ENCODE measurements around the gene HNF1A. TPM values are rescaled to one million over a fixed set of nuclear protein-coding genes. Genes with fewer than 3 reads are reported as not detected.

Gene HNF1A
- total and polyA plus RNA-seq, 7 donors: under 0.01 to 13.2 (median 6.1) TPM; not detected in 1

DNA sequence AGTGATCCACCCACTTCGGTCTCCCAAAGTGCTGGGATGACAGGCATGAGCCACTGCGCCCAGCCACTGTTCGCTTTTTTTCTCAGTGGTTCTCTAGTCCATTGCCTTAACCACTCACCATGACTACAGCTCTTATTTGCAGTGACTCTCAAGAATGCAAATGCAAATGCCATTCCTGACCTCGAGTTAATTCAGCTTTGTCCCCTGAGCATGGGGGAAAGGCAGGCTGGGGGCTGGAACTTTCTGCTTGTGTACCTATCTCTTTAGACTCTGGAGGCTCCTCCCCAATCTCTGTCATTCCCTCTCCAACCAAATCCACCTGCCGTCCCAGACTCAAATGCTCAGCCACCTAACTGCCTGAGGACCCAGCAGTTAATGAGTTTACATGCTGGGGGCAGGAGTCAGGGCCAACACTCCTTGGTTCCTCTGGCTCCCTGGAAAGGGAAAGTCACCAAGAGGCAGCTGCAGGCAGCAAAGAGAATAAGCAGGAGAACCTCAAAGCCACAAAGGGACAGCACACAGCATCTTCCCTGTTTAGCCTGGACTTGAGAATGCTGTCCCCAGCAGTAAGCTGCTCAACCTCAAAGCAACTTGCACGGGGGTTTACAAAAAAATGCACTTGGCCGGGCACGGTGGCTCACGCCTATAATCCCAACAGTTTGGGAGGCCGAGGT is 5.3 kb upstream of the HNF1A start:
- H3K27ac ChIP-seq: no peak overlapping the region
- 34 to 61% methylated on average over 10 of the region's 10 CpGs for WGBS, 2 donors
- no peaks in the 10 kb centered on the region for H3K36me3 ChIP-seq
- no peaks in the 10 kb centered on the region for H3K9me3 ChIP-seq
- H3K4me1 ChIP-seq: peaks cover 0 to 5% (median 3%) of the 10 kb centered on the region in 4 donors
- no peak overlapping the region for H3K4me3 ChIP-seq
- no peak for DNase-seq
- intact Hi-C loops (cut with DNase I): loop anchor here (2.0 to 10.0 kb wide), 2 partner anchors 258 to 390 kb away; partner anchors contain the start of gene UNC119B
- TF ChIP-seq POLR2AphosphoS5 (IDR thresholded peaks at IDR 0.05): no peak
- no peak for TF ChIP-seq POLR2A (IDR thresholded peaks at IDR 0.05)
- TF ChIP-seq, protein P1, sequence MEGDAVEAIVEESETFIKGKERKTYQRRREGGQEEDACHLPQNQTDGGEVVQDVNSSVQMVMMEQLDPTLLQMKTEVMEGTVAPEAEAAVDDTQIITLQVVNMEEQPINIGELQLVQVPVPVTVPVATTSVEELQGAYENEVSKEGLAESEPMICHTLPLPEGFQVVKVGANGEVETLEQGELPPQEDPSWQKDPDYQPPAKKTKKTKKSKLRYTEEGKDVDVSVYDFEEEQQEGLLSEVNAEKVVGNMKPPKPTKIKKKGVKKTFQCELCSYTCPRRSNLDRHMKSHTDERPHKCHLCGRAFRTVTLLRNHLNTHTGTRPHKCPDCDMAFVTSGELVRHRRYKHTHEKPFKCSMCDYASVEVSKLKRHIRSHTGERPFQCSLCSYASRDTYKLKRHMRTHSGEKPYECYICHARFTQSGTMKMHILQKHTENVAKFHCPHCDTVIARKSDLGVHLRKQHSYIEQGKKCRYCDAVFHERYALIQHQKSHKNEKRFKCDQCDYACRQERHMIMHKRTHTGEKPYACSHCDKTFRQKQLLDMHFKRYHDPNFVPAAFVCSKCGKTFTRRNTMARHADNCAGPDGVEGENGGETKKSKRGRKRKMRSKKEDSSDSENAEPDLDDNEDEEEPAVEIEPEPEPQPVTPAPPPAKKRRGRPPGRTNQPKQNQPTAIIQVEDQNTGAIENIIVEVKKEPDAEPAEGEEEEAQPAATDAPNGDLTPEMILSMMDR (IDR thresholded peaks at IDR 0.05): no peak
- TF ChIP-seq EP300 (IDR thresholded peaks at IDR 0.05): no peak
- no peaks in the 10 kb centered on the region for H3K27me3 ChIP-seq

DNA sequence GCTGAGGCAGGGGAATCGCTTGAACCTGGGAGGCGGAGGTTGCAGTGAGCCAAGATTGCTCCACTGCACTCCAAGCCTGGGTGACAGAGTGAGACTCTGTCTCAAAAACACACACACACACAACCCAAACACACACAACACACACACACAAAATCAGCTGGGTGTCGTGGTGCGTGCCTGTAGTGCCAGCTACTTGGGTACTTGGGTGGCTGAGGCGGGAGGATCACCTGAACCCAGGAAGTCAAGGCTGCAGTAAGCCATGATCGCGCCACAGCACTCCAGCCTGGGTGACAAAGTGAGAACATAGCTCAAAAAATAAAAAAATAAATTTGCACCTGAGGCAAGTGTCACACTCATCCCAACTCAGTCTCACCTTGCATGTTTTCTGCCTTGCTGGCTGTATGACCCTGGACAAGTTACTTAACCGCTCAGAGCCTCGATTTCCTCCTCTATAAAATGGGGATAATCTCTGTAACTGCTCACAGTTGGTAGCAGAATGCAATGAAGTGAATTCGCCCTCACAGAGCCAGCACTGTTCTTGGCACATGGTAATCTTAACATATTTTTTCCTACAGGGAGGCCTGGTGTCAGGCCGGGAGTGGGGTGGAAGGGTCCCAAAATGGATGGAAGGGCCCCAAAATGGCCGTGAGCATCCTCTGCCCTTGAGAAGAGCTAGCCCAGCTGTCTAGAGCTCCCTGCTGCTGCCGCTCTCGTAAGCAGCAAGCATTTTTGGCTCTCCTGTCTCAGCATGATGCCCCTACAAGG is 630 bp upstream of the HNF1A start:
- Histone ChIP-seq H3K4me3 (no peak overlapping the region), H3K4me1 (peaks cover 0 to 15% (median 13%) of the 10 kb centered on the region in 4 donors), H3K27me3 (no peaks in the 10 kb centered on the region), H3K9me3 (no peaks in the 10 kb centered on the region), H3K27ac (peak overlapping the region in 3 of 4 donors; percentile 58 to 69 (median 66)), H3K36me3 (no peaks in the 10 kb centered on the region)
- intact Hi-C loops (cut with DNase I): loop anchor here (10.0 kb wide), 1 partner anchor 263 kb away; the partner anchor contains the start of gene UNC119B
- DNase-seq: no peak
- WGBS, 2 donors: 14 to 74% methylated on average over 14 of the region's 14 CpGs
- TF ChIP-seq POLR2A (IDR thresholded peaks at IDR 0.05): no peak
- no peak for TF ChIP-seq EP300 (IDR thresholded peaks at IDR 0.05)
- TF ChIP-seq, protein P1 (IDR thresholded peaks at IDR 0.05): no peak
- TF ChIP-seq POLR2AphosphoS5 (IDR thresholded peaks at IDR 0.05): no peak

DNA sequence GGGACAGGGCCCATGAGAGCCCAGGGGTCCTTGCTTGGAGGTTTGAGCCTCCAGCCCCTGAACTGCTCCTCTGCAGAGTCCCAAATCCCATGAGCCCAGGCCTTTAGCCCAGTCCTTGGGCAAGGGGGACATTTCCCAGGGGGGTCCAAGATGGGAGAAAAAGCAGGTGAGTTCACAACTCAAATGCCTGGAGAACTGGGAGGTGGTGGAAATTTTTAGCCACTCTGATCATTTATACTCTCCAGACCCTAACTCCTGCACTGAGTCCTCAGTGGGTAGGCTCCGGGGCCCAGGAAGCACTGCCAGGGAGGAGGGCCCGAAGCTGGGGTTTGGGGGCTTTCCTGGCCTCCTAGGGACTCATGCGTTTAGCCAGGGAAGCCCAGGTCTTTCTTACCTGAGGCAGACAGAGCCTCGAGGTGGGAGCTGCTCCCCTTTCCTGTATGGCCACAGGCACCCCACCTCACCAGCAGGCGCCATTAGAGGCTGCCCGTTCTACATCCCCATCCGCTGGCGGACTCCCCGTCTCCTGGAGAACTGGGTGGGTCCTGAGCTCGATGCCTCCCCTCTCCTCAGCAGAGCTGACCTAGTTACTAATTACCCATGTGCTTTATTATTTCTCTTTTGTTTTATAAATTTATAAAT is 998 bp downstream of the HNF1A start:
- Histone ChIP-seq H3K36me3 (no peaks in the 10 kb centered on the region), H3K4me1 (peaks cover 0 to 15% (median 13%) of the 10 kb centered on the region in 4 donors), H3K27me3 (no peaks in the 10 kb centered on the region), H3K4me3 (peak overlapping the region in 1 of 4 donors; percentile 8), H3K27ac (peak overlapping the region in 1 of 4 donors; percentile 58), H3K9me3 (no peaks in the 10 kb centered on the region)
- intact Hi-C loops (cut with DNase I): loop anchor here (10.0 kb wide), 1 partner anchor 265 kb away; the partner anchor contains the start of gene UNC119B
- DNase-seq: no peak
- 11 to 72% methylated on average over 10 of the region's 10 CpGs for WGBS, 2 donors
- TF ChIP-seq, protein P1 (IDR thresholded peaks at IDR 0.05): no peak
- TF ChIP-seq POLR2A (IDR thresholded peaks at IDR 0.05) (no peak), POLR2AphosphoS5 (IDR thresholded peaks at IDR 0.05) (no peak), EP300 (IDR thresholded peaks at IDR 0.05) (no peak)

DNA sequence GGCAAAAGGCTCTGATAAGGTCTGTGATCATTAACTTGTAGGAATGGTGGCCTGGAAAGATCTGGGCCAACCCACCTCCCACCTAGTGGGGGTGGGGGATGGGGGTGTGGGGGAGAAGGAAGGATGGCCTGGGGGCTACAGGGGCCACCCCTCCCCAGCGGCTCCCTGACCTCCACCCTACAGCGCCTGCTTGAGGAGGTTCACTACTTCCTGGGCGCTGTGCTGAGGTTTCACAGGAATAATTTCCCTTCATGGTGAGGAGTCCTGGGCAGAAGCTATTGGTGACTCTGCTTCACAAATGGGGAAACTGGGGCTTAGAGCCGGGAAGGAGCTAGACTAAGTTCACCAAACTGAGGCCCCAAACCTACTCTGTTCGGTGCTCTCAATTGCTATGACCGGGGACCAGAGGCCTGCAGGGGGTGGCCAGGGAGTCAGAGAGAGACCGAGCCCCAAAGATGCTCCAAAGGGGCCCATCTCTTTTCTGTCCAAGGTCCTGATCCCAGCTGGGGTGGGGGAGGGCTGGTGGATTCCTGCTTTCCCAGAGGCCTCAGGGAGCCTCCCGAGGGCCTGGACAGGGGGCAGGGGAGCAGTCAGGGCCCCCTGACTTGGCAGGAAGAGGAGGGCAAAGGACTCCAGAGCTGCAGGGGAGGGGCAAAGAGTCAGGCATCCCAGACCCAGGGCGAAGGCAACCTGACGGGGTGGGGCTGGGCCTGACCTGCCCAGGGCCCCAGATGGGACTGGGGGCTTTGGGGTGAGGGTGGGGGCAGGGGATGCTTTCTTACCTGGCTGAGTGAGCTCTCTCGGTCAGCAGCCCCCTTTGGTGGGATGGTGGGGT is 1.7 kb downstream of the HNF1A start:
- TF ChIP-seq POLR2A (IDR thresholded peaks at IDR 0.05): no peak
- TF ChIP-seq EP300 (IDR thresholded peaks at IDR 0.05): no peak
- TF ChIP-seq, protein P1 (IDR thresholded peaks at IDR 0.05): no peak
- no peak for TF ChIP-seq POLR2AphosphoS5 (IDR thresholded peaks at IDR 0.05)
- H3K4me1 ChIP-seq: peaks cover 0 to 15% (median 13%) of the 10 kb centered on the region in 4 donors
- 15 to 55% methylated on average over 11 of the region's 11 CpGs for WGBS, 2 donors
- H3K4me3 ChIP-seq: peak overlapping the region in 1 of 4 donors; percentile 8
- peak overlapping the region in 1 of 4 donors; percentile 58 for H3K27ac ChIP-seq
- H3K27me3 ChIP-seq: no peaks in the 10 kb centered on the region
- DNase-seq: no peak
- H3K9me3 ChIP-seq: no peaks in the 10 kb centered on the region
- intact Hi-C loops (cut with DNase I): loop anchor here (10.0 kb wide), 1 partner anchor 265 kb away; the partner anchor contains the start of gene UNC119B
- H3K36me3 ChIP-seq: no peaks in the 10 kb centered on the region
